ENCODE measurements around the gene FSIP1.

The FSIP1 gene

GRCh38 chr15:39623529-39623931, 159.1 kb downstream of the FSIP1 start:
- DNase-seq (ENCODE audit: low read depth in 2 of 2, low spot score in 1 of 2): peak in 1 of 2 donors; percentile 9

GRCh38 chr15:39622660-39623516, 159.8 kb downstream of the FSIP1 start:
- DNase-seq (ENCODE audit: low read depth in 2 of 2, low spot score in 1 of 2): no peak

- no peak for DNase-seq (ENCODE audit: low read depth in 2 of 2, low spot score in 1 of 2)
Observed at GRCh38 chr15:39621976-39622375, 160.7 kb downstream of the FSIP1 start.

GRCh38 chr15:39621210-39621609, 161.4 kb downstream of the FSIP1 start:
- DNase-seq (ENCODE audit: low read depth in 2 of 2, low spot score in 1 of 2): no peak

- DNase-seq (ENCODE audit: low read depth in 2 of 2, low spot score in 1 of 2): no peak
Observed at GRCh38 chr15:39618063-39618823, 164.4 kb downstream of the FSIP1 start.

- no peak for DNase-seq (ENCODE audit: low read depth in 2 of 2, low spot score in 1 of 2)
Observed at GRCh38 chr15:39616731-39617455, 165.7 kb downstream of the FSIP1 start.

GRCh38 chr15:39613861-39614260, 168.8 kb downstream of the FSIP1 start:
- DNase-seq (ENCODE audit: low read depth in 2 of 2, low spot score in 1 of 2): no peak

- no peak for DNase-seq (ENCODE audit: low read depth in 2 of 2, low spot score in 1 of 2)
Observed at GRCh38 chr15:39613271-39613670, 169.4 kb downstream of the FSIP1 start.

- DNase-seq (ENCODE audit: low read depth in 2 of 2, low spot score in 1 of 2): no peak
Observed at GRCh38 chr15:39610665-39611064, 172.0 kb downstream of the FSIP1 start.

- no peak for DNase-seq (ENCODE audit: low read depth in 2 of 2, low spot score in 1 of 2)
Observed at GRCh38 chr15:39609166-39609916, 173.3 kb downstream of the FSIP1 start.

- DNase-seq (ENCODE audit: low read depth in 2 of 2, low spot score in 1 of 2): no peak
Observed at GRCh38 chr15:39608185-39609139, 174.2 kb downstream of the FSIP1 start.

GRCh38 chr15:39605146-39605545, 177.5 kb downstream of the FSIP1 start:
- DNase-seq (ENCODE audit: low read depth in 2 of 2, low spot score in 1 of 2): no peak

GRCh38 chr15:39602143-39602542, 180.5 kb downstream of the FSIP1 start:
- DNase-seq (ENCODE audit: low read depth in 2 of 2, low spot score in 1 of 2): no peak

GRCh38 chr15:39599871-39600270, 182.8 kb downstream of the FSIP1 start:
- no peak for DNase-seq (ENCODE audit: low read depth in 2 of 2, low spot score in 1 of 2)

GRCh38 chr15:39598958-39599845, 183.4 kb downstream of the FSIP1 start:
- DNase-seq (ENCODE audit: low read depth in 2 of 2, low spot score in 1 of 2): no peak

GRCh38 chr15:39598186-39598850, 184.3 kb downstream of the FSIP1 start:
- DNase-seq (ENCODE audit: low read depth in 2 of 2, low spot score in 1 of 2): no peak

- no peak for DNase-seq (ENCODE audit: low read depth in 2 of 2, low spot score in 1 of 2)
Observed at GRCh38 chr15:39597751-39598185, 184.9 kb downstream of the FSIP1 start.

GRCh38 chr15:39597336-39597735, 185.3 kb downstream of the FSIP1 start:
- DNase-seq (ENCODE audit: low read depth in 2 of 2, low spot score in 1 of 2): no peak

Data from stimulated activated CD8-positive, alpha-beta memory T cell treated with anti-CD3 and anti-CD28 coated beads, Interleukin-4, amount 100 ng/mL, for 1 hour (primary cell).